H1 (cell line): ENCODE results near the gene TDRD15. TPM values are rescaled to one million over a fixed set of nuclear protein-coding genes. Genes with fewer than 3 reads are reported as not detected.

Experiments used
- CTCF ChIA-PET: fragments of 300-600 bp; sonication (Branson Sonifier 250); formaldehyde crosslinking; loops from one replicate; lab custom pipeline; 2021; ENCODE audit not compliant: partially characterized antibody; lab: Charles Lee
- POLR2A ChIA-PET: fragments of 300-600 bp; sonication (Branson Sonifier 250); formaldehyde crosslinking; loops from one replicate; lab custom pipeline; 2021; ENCODE audit warnings: inconsistent platforms; ENCODE audit not compliant: partially characterized antibody; lab: Charles Lee
- DNase-seq, 2 experiments: peaks; one replicate each; pipeline versions ENCODE4 v3.0.0 to v3.0.0-alpha.2; 2010 to 2022; ENCODE audit warnings: low spot score in 2 of 2, low read depth in 1 of 2, mixed read lengths in 1 of 2
- FAIRE-seq: peaks from 2 replicates; lab custom pipeline; 2011; peaks lifted over from hg19 to GRCh38; lab: Jason Lieb, UNC
- H2AFZ ChIP-seq: 2 replicates; pipeline ENCODE4 v1.8.1; 2012; ENCODE audit warnings: low read length, inconsistent platforms
- H2AK5ac ChIP-seq: 2 replicates; pipeline ENCODE4 v1.6.1; 2013; ENCODE audit warnings: low read depth, low read length
- H2BK120ac ChIP-seq: replicated peaks from 2 replicates; pipeline ENCODE3; 2013; ENCODE audit warnings: low read depth, low read length, inconsistent platforms
- H2BK12ac ChIP-seq: 2 replicates; pipeline ENCODE4 v1.6.1; 2013; ENCODE audit warnings: low read depth, low read length
- H2BK15ac ChIP-seq: 2 replicates; pipeline ENCODE4 v1.6.1; 2013; ENCODE audit warnings: low read length
- H2BK20ac ChIP-seq: 2 replicates; pipeline ENCODE4 v1.6.1; 2013; ENCODE audit warnings: low read length
- H2BK5ac ChIP-seq: 2 replicates; pipeline ENCODE4 v1.6.1; 2013; ENCODE audit warnings: low read depth, low read length
- H3K14ac ChIP-seq: 2 replicates; pipeline ENCODE4 v1.6.1; 2013; ENCODE audit warnings: inconsistent platforms; ENCODE audit not compliant: insufficient read length
- H3K18ac ChIP-seq: 2 replicates; pipeline ENCODE4 v1.6.1; 2013; ENCODE audit warnings: low read length; ENCODE audit errors: extremely low read depth
- H3K23ac ChIP-seq: 2 replicates; pipeline ENCODE4 v1.6.1; 2013; ENCODE audit warnings: inconsistent platforms; ENCODE audit not compliant: insufficient read length
- H3K23me2 ChIP-seq: 2 replicates; pipeline ENCODE4 v1.6.1; 2013; ENCODE audit warnings: low read depth, low read length
- H3K27ac ChIP-seq: 2 replicates; pipeline ENCODE4 v1.6.1; 2011; ENCODE audit warnings: low read depth, low read length, inconsistent platforms
- H3K27me3 ChIP-seq, 4 experiments: replicated peaks in 1 of 4; 1 replicate in 1 of 4; 2 replicates in 3 of 4; pipeline versions ENCODE4 v1.6.1 to v1.8.1; 2011 to 2013; ENCODE audit warnings: low read length in 3 of 4, mild to moderate bottlenecking in 3 of 4, inconsistent platforms in 2 of 4, mixed read lengths in 2 of 4, moderate library complexity in 1 of 4; ENCODE audit not compliant: control insufficient read depth in 3 of 4, insufficient read depth in 3 of 4; ENCODE audit errors: extremely low read depth in 1 of 4
- H3K36me3 ChIP-seq, 4 experiments: 2 replicates each; pipeline versions ENCODE4 v1.6.1 to v1.8.1; 2011 to 2013; ENCODE audit warnings: mild to moderate bottlenecking in 4 of 4, low read length in 3 of 4, moderate library complexity in 2 of 4, control low read depth in 1 of 4, inconsistent platforms in 1 of 4; ENCODE audit not compliant: insufficient read depth in 4 of 4, control insufficient read depth in 2 of 4
- H3K4ac ChIP-seq: replicated peaks from 2 replicates; pipeline ENCODE3; 2013; ENCODE audit warnings: low read length, low read depth, mixed read lengths, inconsistent platforms; ENCODE audit not compliant: insufficient read length
- H3K4me1 ChIP-seq, 4 experiments: replicated peaks in 1 of 4; 1 replicate in 1 of 4; 2 replicates in 3 of 4; pipeline versions ENCODE4 v1.6.1 to v1.8.1; 2011 to 2013; ENCODE audit warnings: low read length in 3 of 4, inconsistent platforms in 2 of 4, mixed read lengths in 1 of 4; ENCODE audit not compliant: insufficient read depth in 4 of 4, control insufficient read depth in 3 of 4
- H3K4me2 ChIP-seq, 2 experiments: 2 replicates each; pipeline versions ENCODE4 v1.6.1 to v1.8.1; 2011 to 2013; ENCODE audit warnings: low read depth in 2 of 2, low read length in 2 of 2, control low read depth in 1 of 2, inconsistent platforms in 1 of 2, mild to moderate bottlenecking in 1 of 2; ENCODE audit not compliant: insufficient read depth in 1 of 2
- H3K4me3 ChIP-seq, 4 experiments: fragments of 200-600, 300-600 bp in 1 of 4; sonication (generic), shearing (Covaris generic), sonication (Bioruptor Twin) in 1 of 4; 2 replicates each; pipeline versions ENCODE4 v1.5.1 to v1.8.1; 2011 to 2016; ENCODE audit warnings: low read length in 4 of 4, low read depth in 3 of 4, control low read depth in 2 of 4, inconsistent platforms in 2 of 4, mild to moderate bottlenecking in 2 of 4, mixed read lengths in 1 of 4, moderate library complexity in 1 of 4; ENCODE audit not compliant: insufficient read depth in 2 of 4; ENCODE audit errors: extremely low read depth in 1 of 4
- H3K56ac ChIP-seq: replicated peaks from 2 replicates; pipeline ENCODE3; 2013; ENCODE audit warnings: low read depth, mild to moderate bottlenecking, mixed read lengths, low read length, inconsistent platforms; ENCODE audit not compliant: insufficient read length
- H3K79me1 ChIP-seq: 2 replicates; pipeline ENCODE4 v1.6.1; 2013; ENCODE audit warnings: low read depth, low read length, control low read depth
- H3K79me2 ChIP-seq, 2 experiments: 2 replicates each; pipeline versions ENCODE4 v1.6.1 to v1.8.1; 2012 to 2013; ENCODE audit warnings: low read length in 2 of 2, mild to moderate bottlenecking in 2 of 2, inconsistent platforms in 1 of 2; ENCODE audit not compliant: insufficient read depth in 2 of 2, control insufficient read depth in 1 of 2
- H3K9ac ChIP-seq, 4 experiments: replicated peaks in 1 of 4; 1 replicate in 1 of 4; 2 replicates in 3 of 4; pipeline versions ENCODE4 v1.6.1 to v1.8.1; 2011 to 2013; ENCODE audit warnings: low read depth in 3 of 4, low read length in 3 of 4, control low read depth in 2 of 4, mild to moderate bottlenecking in 2 of 4, moderate library complexity in 2 of 4, inconsistent platforms in 1 of 4; ENCODE audit errors: extremely low read depth in 1 of 4
- H3K9me3 ChIP-seq, 2 experiments: 2 replicates each; pipeline versions ENCODE4 v1.6.1 to v1.8.1; 2012 to 2013; ENCODE audit warnings: mild to moderate bottlenecking in 2 of 2, moderate library complexity in 2 of 2, control low read depth in 1 of 2, inconsistent platforms in 1 of 2, low read depth in 1 of 2, low read length in 1 of 2, mixed read lengths in 1 of 2; ENCODE audit not compliant: insufficient read depth in 2 of 2
- H4K20me1 ChIP-seq, 2 experiments: replicated peaks in 1 of 2; 2 replicates each; pipeline versions ENCODE3 to v1.8.1; 2011 to 2013; ENCODE audit warnings: inconsistent platforms in 2 of 2, low read length in 2 of 2, mild to moderate bottlenecking in 1 of 2; ENCODE audit not compliant: insufficient read depth in 2 of 2, control insufficient read depth in 1 of 2
- H4K5ac ChIP-seq: 2 replicates; pipeline ENCODE4 v1.6.1; 2013; ENCODE audit warnings: low read length, low read depth, mixed read lengths, inconsistent platforms; ENCODE audit not compliant: insufficient read length
- H4K8ac ChIP-seq: 2 replicates; pipeline ENCODE4 v1.8.0; 2013; ENCODE audit warnings: mild to moderate bottlenecking, moderate library complexity, low read length, inconsistent platforms; ENCODE audit not compliant: insufficient read depth; ENCODE audit errors: extremely low read depth
- H4K91ac ChIP-seq: replicated peaks from 2 replicates; pipeline ENCODE3; 2013; ENCODE audit warnings: low read length, mixed read lengths, inconsistent platforms; ENCODE audit not compliant: insufficient read length
- ASH2L ChIP-seq: fragments of 200-600, 300-600 bp; sonication (generic); IDR thresholded peaks from one replicate; pipeline ENCODE4 v1.7.1; 2017; ENCODE audit warnings: low read length
- CHD1 ChIP-seq: IDR thresholded peaks from 2 replicates; pipeline ENCODE4 v1.6.1; 2012; ENCODE audit warnings: low read depth, low read length, improper control_type of control experiment
- CREB1 ChIP-seq: IDR thresholded peaks from 2 replicates; pipeline ENCODE4 v1.6.1; 2012; ENCODE audit warnings: inconsistent platforms
- CTBP2 ChIP-seq: IDR thresholded peaks from 2 replicates; pipeline ENCODE4 v1.7.0; 2011; ENCODE audit warnings: borderline replicate concordance, mild to moderate bottlenecking, moderate library complexity, mixed read lengths, low read length; ENCODE audit not compliant: insufficient read depth, insufficient read length
- HDAC6 ChIP-seq: IDR thresholded peaks from one replicate; pipeline ENCODE4 v1.7.1; 2012; ENCODE audit warnings: low read depth, mild to moderate bottlenecking, inconsistent platforms, low read length, moderate library complexity
- PHF8 ChIP-seq: fragments of 200-600 bp; sonication (generic); conservative IDR thresholded peaks from 2 replicates; pipeline ENCODE4 v1.7.1; 2012; ENCODE audit warnings: low read depth, mild to moderate bottlenecking, inconsistent platforms, low read length, moderate library complexity
- POLR2AphosphoS5 ChIP-seq: IDR thresholded peaks from 2 replicates; pipeline ENCODE4 v1.6.1; 2011; ENCODE audit warnings: low read depth, low read length
- RNF2 ChIP-seq: fragments of 200-900, 300-1000 bp; sonication (generic); IDR thresholded peaks from 2 replicates; pipeline ENCODE4 v1.7.1; 2016; ENCODE audit warnings: borderline replicate concordance, low read depth, mild to moderate bottlenecking, antibody characterized with exemption, low read length; ENCODE audit not compliant: poor library complexity, severe bottlenecking; ENCODE audit errors: missing control alignments
- SP4 ChIP-seq: IDR thresholded peaks from 2 replicates; pipeline ENCODE4 v1.6.1; 2012; ENCODE audit warnings: low read length, inconsistent platforms
- SUZ12 ChIP-seq: fragments of 200-600 bp; sonication (generic); IDR thresholded peaks from 2 replicates; pipeline ENCODE4 v1.6.1; 2012; ENCODE audit warnings: mild to moderate bottlenecking, inconsistent platforms, low read length, moderate library complexity, mixed read lengths
- YY1 ChIP-seq: IDR thresholded peaks from 2 replicates; pipeline ENCODE4 v1.6.1; 2011; ENCODE audit warnings: low read depth, mild to moderate bottlenecking, low read length
- WGBS, 2 experiments: shearing (Covaris generic) in 1 of 2; methylation state at CpG; one replicate each; pipeline versions ENCODE4 v1.1.6 to v1.1.7; 2013 to 2015; ENCODE audit warnings: low lambda C conversion rate in 2 of 2, mixed read lengths in 2 of 2, inconsistent platforms in 1 of 2, low coverage in 1 of 2, missing lambda C conversion rate in 1 of 2; ENCODE audit not compliant: insufficient replicate concordance in 2 of 2, insufficient coverage in 1 of 2, insufficient read length in 1 of 2; ENCODE audit errors: extremely low coverage in 1 of 2, missing lambda C conversion rate in 1 of 2; 5-methylcytosine and 5-hydroxymethylcytosine counted together
- polyA plus RNA-seq, 7 experiments: library from polyadenylated mRNA; depleted of rRNA in 3 of 7; stranded (reverse) in 5 of 7; unstranded in 2 of 7; fragments of >200 nt in 5 of 7; fragments of 200-250 nt in 2 of 7; gene quantifications; 1 replicate in 5 of 7; 2 replicates in 1 of 7; 4 replicates in 1 of 7; pipeline versions ENCODE4 v1.2.1 to v1.2.3, GENCODE V29; 2011 to 2013; ENCODE audit warnings: missing spikeins in 2 of 7, mixed read lengths in 2 of 7
- total RNA-seq: library from RNA; stranded (reverse); fragmentation: NEBNext Ultra II Directional; extraction: Animal tissue kit (Norgen Biotek cat#: 25700); gene quantifications from 2 replicates; pipeline ENCODE4 v1.2.1, GENCODE V29; 2021
- TF ChIP-seq, protein P1 (sequence below): IDR thresholded peaks from 2 replicates; pipeline ENCODE4 v1.6.1; 2011; ENCODE audit warnings: low read depth, mild to moderate bottlenecking, low read length; ENCODE audit not compliant: insufficient read depth
- TF ChIP-seq, protein P2 (sequence below): IDR thresholded peaks from 2 replicates; pipeline ENCODE4 v1.6.1; 2012; ENCODE audit warnings: low read length, inconsistent platforms

TDRD15 gene
- total and polyA plus RNA-seq, 2 of the 8 experiments (the other 6 are each of a cell fraction or from before 2014, with no cell fraction given): not detected

DNA sequence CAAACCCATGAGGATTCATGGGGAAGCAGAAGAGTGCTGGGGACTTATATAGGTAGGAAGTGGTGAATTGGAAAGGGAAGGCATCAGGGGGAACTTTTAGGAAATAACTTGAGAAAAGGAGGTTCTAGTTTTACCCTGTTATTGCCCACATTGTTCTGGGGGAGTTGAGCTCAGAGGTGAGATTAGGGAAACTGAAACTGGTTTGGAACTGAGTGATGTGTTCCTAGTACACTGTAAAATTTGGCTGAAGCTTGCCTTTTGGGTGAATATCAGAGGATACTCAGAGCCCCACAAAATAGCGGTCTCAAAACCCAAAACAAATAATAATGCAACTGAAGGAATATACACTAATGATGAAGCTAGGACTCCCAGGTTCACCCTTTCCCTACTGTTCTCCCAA lies 40.3 kb upstream of the TDRD15 start:
- H3K9ac ChIP-seq: no peak overlapping the region
- no peak overlapping the region for H4K91ac ChIP-seq
- no peaks in the 10 kb centered on the region for H3K79me1 ChIP-seq
- no peak overlapping the region for H3K27ac ChIP-seq
- no peak overlapping the region for H2BK5ac ChIP-seq
- TF ChIP-seq HDAC6 (no peak), CREB1 (no peak), ASH2L (no peak), PHF8 (no peak), CTBP2 (no peak), SUZ12 (no peak), RNF2 (no peak), CHD1 (no peak), YY1 (no peak), POLR2AphosphoS5 (no peak), SP4 (no peak)
- TF ChIP-seq, protein P1, sequence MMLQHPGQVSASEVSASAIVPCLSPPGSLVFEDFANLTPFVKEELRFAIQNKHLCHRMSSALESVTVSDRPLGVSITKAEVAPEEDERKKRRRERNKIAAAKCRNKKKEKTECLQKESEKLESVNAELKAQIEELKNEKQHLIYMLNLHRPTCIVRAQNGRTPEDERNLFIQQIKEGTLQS: no peak
- TF ChIP-seq, protein P2, sequence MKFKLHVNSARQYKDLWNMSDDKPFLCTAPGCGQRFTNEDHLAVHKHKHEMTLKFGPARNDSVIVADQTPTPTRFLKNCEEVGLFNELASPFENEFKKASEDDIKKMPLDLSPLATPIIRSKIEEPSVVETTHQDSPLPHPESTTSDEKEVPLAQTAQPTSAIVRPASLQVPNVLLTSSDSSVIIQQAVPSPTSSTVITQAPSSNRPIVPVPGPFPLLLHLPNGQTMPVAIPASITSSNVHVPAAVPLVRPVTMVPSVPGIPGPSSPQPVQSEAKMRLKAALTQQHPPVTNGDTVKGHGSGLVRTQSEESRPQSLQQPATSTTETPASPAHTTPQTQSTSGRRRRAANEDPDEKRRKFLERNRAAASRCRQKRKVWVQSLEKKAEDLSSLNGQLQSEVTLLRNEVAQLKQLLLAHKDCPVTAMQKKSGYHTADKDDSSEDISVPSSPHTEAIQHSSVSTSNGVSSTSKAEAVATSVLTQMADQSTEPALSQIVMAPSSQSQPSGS: no peak
- no peak overlapping the region for H4K8ac ChIP-seq
- no peak overlapping the region for H2AFZ ChIP-seq
- no peak overlapping the region for H3K4ac ChIP-seq
- no peak overlapping the region for H2AK5ac ChIP-seq
- H3K23ac ChIP-seq: no peak overlapping the region
- no peak overlapping the region for H2BK15ac ChIP-seq
- WGBS, 2 experiments: 100% methylated on average over 1 of the region's 1 CpG; no CpG with 5 or more reads in 1 of the 2 experiments
- DNase-seq (no peak), FAIRE-seq (no peak)
- H3K79me2 ChIP-seq: no peaks in the 10 kb centered on the region
- ChIA-PET CTCF (interaction anchor here (1.3 kb wide), 1 partner anchor 27 kb away, joined by 3 read pairs; no protein-coding TSS in a partner anchor), POLR2A (no interaction called here)
- no peak overlapping the region for H3K14ac ChIP-seq
- H4K20me1 ChIP-seq: no peaks in the 10 kb centered on the region
- no peaks in the 10 kb centered on the region for H3K4me1 ChIP-seq
- no peaks in the 10 kb centered on the region for H3K27me3 ChIP-seq
- H3K18ac ChIP-seq: no peak overlapping the region
- no peaks in the 10 kb centered on the region for H3K9me3 ChIP-seq
- no peaks in the 10 kb centered on the region for H3K23me2 ChIP-seq
- no peak overlapping the region for H2BK120ac ChIP-seq
- H3K36me3 ChIP-seq: no peaks in the 10 kb centered on the region
- H3K56ac ChIP-seq: no peak overlapping the region
- H2BK12ac ChIP-seq: no peak overlapping the region
- no peak overlapping the region for H4K5ac ChIP-seq
- H3K4me2 ChIP-seq: no peak overlapping the region
- H2BK20ac ChIP-seq: no peak overlapping the region
- no peak overlapping the region for H3K4me3 ChIP-seq
